Neural cell (in vitro differentiated cells): ENCODE results near the gene PALD1. TPM values are rescaled to one million over a fixed set of nuclear protein-coding genes. Genes with fewer than 3 reads are reported as not detected.

Source experiments
- H2AFZ ChIP-seq: fragments of 200-600, 300-800 bp; sonication (generic), shearing (Covaris generic); 2 replicates; pipeline ENCODE4 v1.6.0; 2014; ENCODE audit warnings: low read depth, mild to moderate bottlenecking, antibody characterized with exemption, low read length, moderate library complexity
- H3F3A ChIP-seq: fragments of 200-600 bp; shearing (Covaris generic); 2 replicates; pipeline ENCODE4 v1.6.1; 2016; ENCODE audit warnings: mild to moderate bottlenecking, moderate library complexity, mixed read lengths, antibody characterized with exemption, low read length; ENCODE audit not compliant: insufficient read depth, poor library complexity, severe bottlenecking
- H3K27ac ChIP-seq: fragments of 200-600, 300-800 bp; sonication (generic), shearing (Covaris generic); 2 replicates; pipeline ENCODE4 v1.5.1; 2014; ENCODE audit warnings: mild to moderate bottlenecking, low read length, moderate library complexity
- H3K27me3 ChIP-seq: fragments of 300-800, 200-600 bp; sonication (generic), shearing (Covaris generic); 2 replicates; pipeline ENCODE4 v1.6.0; 2014; ENCODE audit warnings: mild to moderate bottlenecking, low read depth, low read length, moderate library complexity; ENCODE audit not compliant: insufficient read depth
- H3K36me3 ChIP-seq: fragments of 300-800, 200-600 bp; sonication (generic), shearing (Covaris generic); 2 replicates; pipeline ENCODE4 v1.5.1; 2014; ENCODE audit warnings: mild to moderate bottlenecking, antibody characterized with exemption, low read length, moderate library complexity; ENCODE audit not compliant: insufficient read depth
- H3K4me2 ChIP-seq: fragments of 300-800, 200-600 bp; sonication (generic), shearing (Covaris generic); 2 replicates; pipeline ENCODE4 v1.6.0; 2014; ENCODE audit warnings: mild to moderate bottlenecking, low read length
- H3K4me3 ChIP-seq: fragments of 300-800, 200-600 bp; sonication (generic), shearing (Covaris generic); 2 replicates; pipeline ENCODE4 v1.5.1; 2014; ENCODE audit warnings: mild to moderate bottlenecking, low read length, moderate library complexity
- H3K79me2 ChIP-seq: fragments of 200-600 bp; shearing (Covaris generic); replicated peaks from 2 replicates; pipeline ENCODE4 v1.6.0; 2014; ENCODE audit warnings: mild to moderate bottlenecking, low read length, moderate library complexity; ENCODE audit not compliant: insufficient read depth
- H3K9ac ChIP-seq: fragments of 300-800, 200-600 bp; sonication (generic), shearing (Covaris generic); 2 replicates; pipeline ENCODE4 v1.6.1; 2016; ENCODE audit warnings: mild to moderate bottlenecking, low read length, mixed read lengths
- H3K9me2 ChIP-seq: fragments of 200-600 bp; shearing (Covaris generic); 2 replicates; pipeline ENCODE4 v1.6.1; 2016; ENCODE audit warnings: mild to moderate bottlenecking, low read length, mixed read lengths; ENCODE audit not compliant: insufficient read depth
- H3K9me3 ChIP-seq: fragments of 200-600, 300-800 bp; sonication (generic), shearing (Covaris generic); 2 replicates; pipeline ENCODE4 v1.6.1; 2016; ENCODE audit warnings: mild to moderate bottlenecking, mixed run types, low read length, moderate library complexity, mixed read lengths
- H4K20me1 ChIP-seq: fragments of 200-600 bp; shearing (Covaris generic); 2 replicates; pipeline ENCODE4 v1.6.1; 2016; ENCODE audit warnings: mild to moderate bottlenecking, mixed run types; ENCODE audit not compliant: insufficient read depth
- CTCF ChIP-seq: fragments of 450-650 bp; IDR thresholded peaks from 2 replicates; pipeline ENCODE4 v1.5.1; 2014; ENCODE audit warnings: antibody characterized with exemption, mild to moderate bottlenecking, moderate library complexity; ENCODE audit not compliant: poor library complexity, severe bottlenecking
- EP300 ChIP-seq: fragments of 450-650 bp; conservative IDR thresholded peaks from 2 replicates; pipeline ENCODE4 v1.6.1; 2014; ENCODE audit warnings: antibody characterized with exemption, mild to moderate bottlenecking, moderate library complexity; ENCODE audit not compliant: poor library complexity, severe bottlenecking
- EZH2 ChIP-seq: fragments of 200-600, 300-800 bp; shearing (Covaris generic), sonication (generic); IDR thresholded peaks from 2 replicates; pipeline ENCODE4 v1.6.1; 2014; ENCODE audit warnings: antibody characterized with exemption, low read length, borderline replicate concordance, mild to moderate bottlenecking; ENCODE audit not compliant: insufficient read depth, poor library complexity, severe bottlenecking
- MXI1 ChIP-seq: fragments of 450-650 bp; conservative IDR thresholded peaks from 2 replicates; pipeline ENCODE4 v1.6.1; 2014; ENCODE audit warnings: antibody characterized with exemption, mild to moderate bottlenecking; ENCODE audit not compliant: poor library complexity, severe bottlenecking
- POLR2AphosphoS5 ChIP-seq: IDR thresholded peaks from 2 replicates; pipeline ENCODE4 v1.6.1; 2012
- RAD21 ChIP-seq: fragments of 450-650 bp; conservative IDR thresholded peaks from 2 replicates; pipeline ENCODE4 v1.6.1; 2014; ENCODE audit warnings: antibody characterized with exemption, mild to moderate bottlenecking, moderate library complexity
- REST ChIP-seq: IDR thresholded peaks from 2 replicates; pipeline ENCODE4 v1.6.1; 2012; ENCODE audit warnings: borderline replicate concordance
- SMC3 ChIP-seq: fragments of 450-650 bp; conservative IDR thresholded peaks from 2 replicates; pipeline ENCODE4 v1.6.1; 2014; ENCODE audit warnings: antibody characterized with exemption, mild to moderate bottlenecking, moderate library complexity; ENCODE audit not compliant: poor library complexity
- TAF1 ChIP-seq: IDR thresholded peaks from 2 replicates; pipeline ENCODE4 v1.6.1; 2012; ENCODE audit warnings: low read depth
- polyA plus RNA-seq: library from polyadenylated mRNA; depleted of rRNA; stranded (reverse); fragments of >200 nt; gene quantifications from 2 replicates; pipeline ENCODE4 v1.2.3, GENCODE V29; 2014

PALD1 gene
- polyA plus RNA-seq, 1 donor from 2014 or later = 1.1 TPM

- Histone ChIP-seq H3K79me2 (no peaks in the 10 kb centered on the region), H3K9me2 (no peaks in the 10 kb centered on the region), H3F3A (no peaks in the 10 kb centered on the region), H3K36me3 (no peaks in the 10 kb centered on the region), H3K27me3 (no peaks in the 10 kb centered on the region), H3K9me3 (no peaks in the 10 kb centered on the region), H3K27ac (no peak overlapping the region), H3K4me2 (no peak overlapping the region), H2AFZ (no peak overlapping the region), H3K9ac (no peak overlapping the region), H3K4me3 (no peak overlapping the region), H4K20me1 (no peaks in the 10 kb centered on the region)
- TF ChIP-seq MXI1 = no peak
Measured at GRCh38 chr10:70529848-70530247, 51.3 kb downstream of the PALD1 start.

GRCh38 chr10:70530315-70530714 is 51.7 kb downstream of the PALD1 start:
- no peak for TF ChIP-seq REST
- TF ChIP-seq RAD21 = no peak
- no peak for TF ChIP-seq MXI1
- TF ChIP-seq SMC3 = no peak
- TF ChIP-seq EP300 = no peak
- TF ChIP-seq TAF1 = no peak
- H3K27me3 ChIP-seq = no peaks in the 10 kb centered on the region

GRCh38 chr10:70532554-70533188 is 54.1 kb downstream of the PALD1 start:
- Histone ChIP-seq H2AFZ (no peak overlapping the region), H3K4me3 (no peak overlapping the region), H3K36me3 (no peaks in the 10 kb centered on the region), H4K20me1 (no peaks in the 10 kb centered on the region), H3K9me3 (no peaks in the 10 kb centered on the region), H3K9me2 (no peaks in the 10 kb centered on the region), H3F3A (no peaks in the 10 kb centered on the region), H3K27me3 (no peaks in the 10 kb centered on the region), H3K27ac (no peak overlapping the region), H3K4me2 (no peak overlapping the region), H3K9ac (no peak overlapping the region), H3K79me2 (no peaks in the 10 kb centered on the region)
- no peak for TF ChIP-seq TAF1
- TF ChIP-seq MXI1 = no peak
- TF ChIP-seq SMC3 = no peak
- TF ChIP-seq POLR2AphosphoS5 = no peak
- no peak for TF ChIP-seq EZH2
- no peak for TF ChIP-seq REST
- no peak for TF ChIP-seq CTCF
- no peak for TF ChIP-seq EP300
- TF ChIP-seq RAD21 = no peak

More at GRCh38 chr10:70530315-70530714, 51.7 kb downstream of the PALD1 start:
- no peaks in the 10 kb centered on the region for H3F3A ChIP-seq
- no peaks in the 10 kb centered on the region for H3K9me2 ChIP-seq
- H3K36me3 ChIP-seq = no peaks in the 10 kb centered on the region
- H3K9ac ChIP-seq = no peak overlapping the region
- no peak overlapping the region for H3K4me2 ChIP-seq
- no peak overlapping the region for H3K27ac ChIP-seq
- H3K79me2 ChIP-seq = no peaks in the 10 kb centered on the region
- no peaks in the 10 kb centered on the region for H4K20me1 ChIP-seq
- H3K9me3 ChIP-seq = no peaks in the 10 kb centered on the region
- H2AFZ ChIP-seq = no peak overlapping the region
- H3K4me3 ChIP-seq = no peak overlapping the region
